Measurements from ENCODE around the gene TSC22D2.
"Not testable (repeated sequence)": the region's sequence is repeated elsewhere in the genome, so short reads cannot be mapped to it uniquely, and the experiment has no call there.

The TSC22D2 gene

GRCh38 chr3:150451329-150452048 is 43.4 kb downstream of the TSC22D2 start:
- DNase-seq, result no peak

DNA sequence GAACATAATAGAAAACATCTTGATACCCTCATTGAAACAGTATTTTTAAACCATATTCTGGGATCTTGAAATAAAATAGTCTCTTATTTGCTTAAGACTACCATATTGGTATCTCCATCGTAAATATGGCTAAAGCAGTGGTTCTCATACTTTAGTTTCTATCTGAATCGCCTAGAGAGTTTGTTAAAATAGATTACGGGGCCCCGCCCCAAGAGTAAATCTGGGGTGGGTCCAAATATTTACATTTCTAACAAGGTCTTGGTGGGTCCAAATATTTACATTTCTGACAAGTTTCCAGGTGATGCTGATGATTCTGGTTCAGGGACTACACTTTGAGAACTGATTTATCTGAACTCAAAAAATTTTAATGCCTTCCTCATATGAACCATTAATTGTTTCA is 45.3 kb downstream of the TSC22D2 start:
- no peak for DNase-seq

DNA sequence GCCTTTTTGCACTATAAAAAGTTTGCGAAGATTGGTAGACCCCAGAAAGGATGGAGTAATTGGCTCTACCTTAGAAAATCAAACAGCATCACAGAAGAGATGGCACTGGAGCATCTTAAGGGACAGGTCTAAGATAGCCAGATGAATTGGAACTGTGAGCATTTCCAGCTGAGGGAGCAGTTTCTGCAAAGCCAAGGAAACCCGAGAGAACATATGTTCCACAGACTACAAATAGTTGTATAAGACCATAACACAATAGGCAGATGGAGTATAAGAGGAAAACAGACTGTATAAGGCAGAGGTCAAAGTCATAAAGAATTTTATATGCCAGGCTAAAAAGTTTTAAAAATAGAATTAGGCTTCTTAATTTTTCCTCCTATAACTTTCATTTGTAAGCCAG is 46.0 kb downstream of the TSC22D2 start:
- no peak for DNase-seq

DNA sequence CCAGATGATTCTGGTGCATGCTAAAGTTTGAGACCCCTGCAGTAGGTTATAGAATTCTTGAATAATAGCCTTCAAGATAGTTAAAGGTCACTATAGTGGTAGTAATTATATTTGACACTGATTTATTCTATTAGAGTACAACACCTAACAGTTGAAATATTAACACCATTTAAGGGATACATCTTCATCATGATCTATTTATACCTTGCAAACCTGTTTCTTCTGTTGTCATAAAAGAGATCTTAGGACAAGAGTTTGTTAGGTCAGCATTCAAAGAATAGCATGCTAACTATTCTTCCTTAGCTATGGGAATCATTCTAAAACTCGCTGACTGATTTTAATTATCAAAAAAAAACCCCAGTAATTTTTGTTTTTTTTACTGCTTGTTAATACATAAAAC is 46.5 kb downstream of the TSC22D2 start:
- no peak for DNase-seq

GRCh38 chr3:150455341-150455740 is 47.2 kb downstream of the TSC22D2 start:
- DNase-seq, result no peak

DNA sequence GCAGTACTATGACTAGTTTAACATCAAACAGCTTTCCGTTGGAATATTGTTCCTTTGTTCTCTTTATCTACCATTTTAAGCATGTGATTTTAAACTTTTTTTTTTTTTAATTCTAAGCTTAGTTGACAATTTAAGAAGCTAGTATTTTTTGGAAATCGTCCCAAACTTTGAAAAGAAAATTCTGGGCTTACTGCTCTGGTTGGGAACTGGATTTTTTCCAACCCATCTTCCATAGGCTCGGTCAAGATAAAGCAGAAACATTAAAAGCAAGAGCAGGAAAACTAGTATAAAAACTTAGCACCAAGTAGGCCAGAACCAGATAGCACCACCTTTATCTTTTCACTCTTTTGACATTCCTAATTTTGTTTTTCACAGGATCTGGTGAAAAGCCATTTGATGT is 49.9 kb downstream of the TSC22D2 start:
- DNase-seq, result no peak

GRCh38 chr3:150460484-150460883 is 52.4 kb downstream of the TSC22D2 start:
- no peak for DNase-seq

DNA sequence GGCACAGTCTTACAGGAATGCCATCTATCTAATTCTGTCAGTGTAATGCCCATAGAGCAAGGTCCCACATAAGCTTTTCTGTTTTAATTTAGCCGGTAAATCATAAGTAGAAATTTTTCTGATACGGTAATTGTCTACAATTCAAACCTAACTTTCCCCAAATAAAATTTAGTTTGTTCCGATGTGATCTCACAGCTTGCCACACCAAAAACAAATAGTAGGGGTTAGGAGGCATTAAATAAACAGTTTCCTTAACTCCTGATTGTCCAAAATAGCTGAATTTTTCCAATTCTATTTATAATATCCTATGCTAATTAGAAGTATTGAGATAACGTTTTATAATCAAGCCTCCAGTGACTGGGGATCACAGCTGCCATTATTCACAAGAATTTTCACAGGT is 53.3 kb downstream of the TSC22D2 start:
- DNase-seq, result no peak

- no peak for DNase-seq
These were observed 54.0 kb downstream of the TSC22D2 start for GRCh38 chr3:150462108-150462507.

- no peak for DNase-seq
These were observed 56.6 kb downstream of the TSC22D2 start for GRCh38 chr3:150464684-150465083.

DNA sequence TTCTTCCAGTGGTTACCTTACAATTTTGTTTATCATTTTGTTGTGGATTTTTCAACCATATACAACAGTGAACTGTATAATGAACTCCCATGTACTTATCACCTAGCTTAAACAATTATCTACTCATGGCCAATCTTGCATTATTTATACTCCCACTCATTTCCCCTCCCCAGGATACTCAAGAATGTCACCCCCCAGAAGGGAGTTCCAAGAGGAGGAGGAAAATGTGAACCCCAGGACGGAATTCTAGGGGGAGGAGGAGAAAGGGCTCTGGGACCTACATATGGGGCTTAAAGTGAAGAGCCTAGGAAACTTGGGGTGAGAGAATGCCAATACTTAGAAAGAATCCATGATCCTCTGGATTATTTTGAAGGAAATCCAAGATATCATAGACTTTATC is 59.3 kb downstream of the TSC22D2 start:
- DNase-seq, result no peak

DNA sequence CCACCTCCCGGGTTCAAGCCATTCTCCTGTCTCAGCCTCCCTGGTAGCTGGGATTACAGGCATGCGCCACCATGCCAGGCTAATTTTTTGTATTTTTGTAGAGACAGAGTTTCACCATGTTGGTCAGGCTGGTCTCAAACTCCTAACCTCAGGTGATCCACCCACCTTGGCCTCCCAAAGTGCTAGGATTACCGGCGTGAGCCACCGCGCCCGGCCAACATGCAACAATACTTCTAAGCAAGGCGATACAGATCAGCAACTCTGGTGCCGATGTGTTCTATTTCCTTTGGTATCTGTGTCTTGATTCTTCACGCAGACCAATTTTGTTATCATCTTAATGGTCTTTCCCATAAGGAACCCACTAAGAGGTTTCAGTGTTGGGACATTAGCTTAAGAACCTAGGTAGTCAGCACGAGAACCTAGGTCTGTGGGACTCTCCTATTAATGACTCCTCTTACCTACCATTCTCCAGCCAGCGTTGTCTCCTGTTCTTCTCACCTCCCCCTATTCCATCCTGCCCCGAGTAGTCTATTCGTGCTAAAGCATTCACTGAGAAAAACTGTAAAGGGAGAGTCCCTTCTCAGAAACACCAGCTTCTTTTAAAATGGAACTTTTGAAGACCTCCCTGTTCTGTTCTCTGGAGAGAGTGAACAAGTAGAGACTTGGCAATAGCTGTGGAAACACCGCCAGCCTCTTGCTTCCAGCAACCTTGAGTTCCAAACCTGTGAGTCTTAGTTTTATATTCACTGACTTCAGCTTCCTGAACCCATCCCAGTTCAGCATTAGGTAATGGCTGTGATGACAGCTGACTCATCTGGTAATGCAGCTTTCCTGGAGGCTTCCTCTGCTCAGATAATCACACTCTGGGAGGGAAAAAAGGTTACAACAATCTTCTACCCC is 61.2 kb downstream of the TSC22D2 start:
- no peak for DNase-seq

GRCh38 chr3:150469931-150470740 is 62.0 kb downstream of the TSC22D2 start:
- peak; percentile 67 for DNase-seq

- no peak for DNase-seq
These were observed 64.3 kb downstream of the TSC22D2 start for GRCh38 chr3:150472421-150472820.

- DNase-seq, result not testable (repeated sequence)
These were observed 65.1 kb downstream of the TSC22D2 start for GRCh38 chr3:150473161-150473560.

GRCh38 chr3:150479370-150479769 is 71.3 kb downstream of the TSC22D2 start:
- DNase-seq, result no peak

GRCh38 chr3:150480877-150481276 is 72.8 kb downstream of the TSC22D2 start:
- no peak for DNase-seq

GRCh38 chr3:150483226-150483625 is 75.1 kb downstream of the TSC22D2 start:
- no peak for DNase-seq

GRCh38 chr3:150484410-150484809 is 76.3 kb downstream of the TSC22D2 start:
- DNase-seq, result no peak

DNA sequence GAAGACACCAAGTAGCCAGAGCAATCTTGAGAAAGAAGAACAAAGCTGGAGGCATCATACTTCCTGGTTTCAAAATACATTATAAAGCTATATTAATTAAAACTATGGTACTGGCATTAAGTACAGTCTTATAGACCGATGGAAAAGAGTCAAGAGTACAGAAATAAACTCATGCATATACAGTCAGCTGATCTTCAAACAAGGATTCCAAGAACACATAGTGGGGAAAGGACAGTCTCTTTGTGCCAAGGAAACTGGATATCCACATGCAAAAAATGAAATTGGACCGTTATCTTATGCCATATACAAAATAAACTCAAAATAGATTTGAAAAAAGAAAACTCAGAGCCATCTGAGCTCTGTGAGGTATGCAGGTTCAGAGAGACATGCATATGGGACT is 80.8 kb downstream of the TSC22D2 start:
- no peak for DNase-seq

DNA sequence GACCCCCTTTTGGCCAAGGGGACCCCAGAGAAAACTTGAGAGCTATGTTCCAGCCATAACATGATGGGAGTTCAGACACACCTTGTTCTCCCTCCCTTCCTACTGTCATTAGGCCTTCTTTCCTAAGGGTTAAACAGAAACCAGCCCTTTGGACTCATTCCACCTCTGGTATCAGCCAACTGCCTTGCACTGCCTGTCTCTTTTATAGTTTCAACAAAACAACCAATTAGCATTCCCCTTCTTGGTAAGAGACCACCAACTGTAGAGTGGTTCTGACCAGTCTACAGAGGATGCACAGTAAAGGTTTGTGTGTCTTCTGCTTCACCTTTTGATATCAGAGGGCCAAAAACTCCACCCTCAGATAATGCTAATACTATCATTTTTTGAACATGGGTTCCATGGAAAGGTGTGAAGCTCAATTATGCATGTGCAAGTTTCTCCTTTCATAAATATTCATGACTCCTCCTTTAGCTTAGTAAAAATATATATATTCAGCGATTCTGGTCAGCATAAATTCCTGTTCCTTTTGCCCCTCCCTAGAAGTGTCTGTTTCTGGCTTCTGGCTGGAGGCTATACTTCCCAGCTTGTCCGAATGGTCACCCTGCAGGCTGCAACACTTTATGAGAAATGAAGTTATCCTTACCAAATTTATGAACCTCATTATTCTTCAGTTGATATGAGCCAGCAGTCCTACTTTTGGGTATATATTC is 82.3 kb downstream of the TSC22D2 start:
- DNase-seq, result no peak

DNA sequence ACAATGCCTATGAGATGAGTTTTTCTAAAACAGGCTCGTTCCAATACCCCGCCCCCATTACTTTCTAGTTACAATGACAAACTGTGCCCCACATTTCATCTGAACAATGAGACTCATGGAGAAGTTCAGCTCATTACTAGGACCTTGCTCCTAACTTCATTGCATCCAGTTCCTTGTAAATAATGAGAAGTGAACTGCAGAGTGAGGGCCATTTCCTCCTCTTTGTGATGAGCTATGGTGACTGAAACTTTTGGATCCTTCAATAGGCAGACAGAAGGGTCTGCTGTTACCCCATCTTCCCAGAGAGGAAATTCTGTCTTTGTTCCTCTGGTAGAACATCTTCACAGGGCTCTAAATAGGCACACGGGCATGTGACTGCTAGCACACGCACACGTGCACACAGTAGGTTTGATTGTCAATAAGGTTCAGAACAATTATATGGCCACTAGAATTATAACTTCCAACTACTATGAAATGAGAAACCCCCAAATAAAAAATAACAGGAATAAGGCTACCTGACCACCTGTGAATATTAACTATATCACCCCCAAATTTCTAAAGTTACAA is 86.4 kb downstream of the TSC22D2 start:
- DNase-seq, result no peak

Data from NCI-H774 (cell line).